ENCODE data around the gene ACKR3. TPM values are rescaled to one million over a fixed set of nuclear protein-coding genes. Genes with fewer than 3 reads are reported as not detected.

Gene ACKR3
- total RNA-seq, 1 donor from 2014 or later, result 21.4 TPM

DNA sequence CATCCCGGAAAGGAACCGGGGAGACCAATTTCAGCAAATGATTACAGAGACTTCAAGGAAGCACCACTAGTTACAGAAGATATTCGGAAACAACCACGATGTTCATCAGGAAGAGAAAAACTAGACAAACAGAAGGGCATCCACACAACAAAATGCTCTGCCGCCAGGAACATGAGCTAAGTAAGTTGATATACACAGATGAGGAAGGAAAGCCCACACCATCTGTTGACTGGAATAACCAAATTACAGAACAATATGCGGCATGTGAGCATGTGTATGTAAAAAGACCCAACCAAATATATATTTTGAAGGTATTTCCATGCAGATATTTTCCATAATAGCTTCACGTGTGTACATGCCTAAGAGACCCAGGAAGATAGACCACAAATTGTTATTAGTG lies 47.0 kb downstream of the ACKR3 start:
- peaks cover 13 to 15% (median 14%) of the 10 kb centered on the region in 3 donors for H3K4me1 ChIP-seq (ENCODE audit: control insufficient read depth in 3 of 3, insufficient read depth in 3 of 3, low read length in 3 of 3)
- peaks cover 0 to 8% (median 0%) of the 10 kb centered on the region in 3 donors for H3K27me3 ChIP-seq (ENCODE audit: control insufficient read depth in 3 of 3, insufficient read depth in 3 of 3, low read length in 3 of 3)
- no peaks in the 10 kb centered on the region for H3K9me3 ChIP-seq (ENCODE audit: control insufficient read depth in 3 of 3, low read length in 3 of 3)
- H3K36me3 ChIP-seq (ENCODE audit: control insufficient read depth in 3 of 3, insufficient read depth in 3 of 3, low read length in 3 of 3), result no peaks in the 10 kb centered on the region
- no peak overlapping the region for H3K9ac ChIP-seq (ENCODE audit: low read depth in 1 of 3, low read length in 3 of 3)
- no peak overlapping the region for H3K27ac ChIP-seq (ENCODE audit: low read depth, low read length)
- H3K4me3 ChIP-seq (ENCODE audit: low read length in 3 of 3), result no peak overlapping the region

DNA sequence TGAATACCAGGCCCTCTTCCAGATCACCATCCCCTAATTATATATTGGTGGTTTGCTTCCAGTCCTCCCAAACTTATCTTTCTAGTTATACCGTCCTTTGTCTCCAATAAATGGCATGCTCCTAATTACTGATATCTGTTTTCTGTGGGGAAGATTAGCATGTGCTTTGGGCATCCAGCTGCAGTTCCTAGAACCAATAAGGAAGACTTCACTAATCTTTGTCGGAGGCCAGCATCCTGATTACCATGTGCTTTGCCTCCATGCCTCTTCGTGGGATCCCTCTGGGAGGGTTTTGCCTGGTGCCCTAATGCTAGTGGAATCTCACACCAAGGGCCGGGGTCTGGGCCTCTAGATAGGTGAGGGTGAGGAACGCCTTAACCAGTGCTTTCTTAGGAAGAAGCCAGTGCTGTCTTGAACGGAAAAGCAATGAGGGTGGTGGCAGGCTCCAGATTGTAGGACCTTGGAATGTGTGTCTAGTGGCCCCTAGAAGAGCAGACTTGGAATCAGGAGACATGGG lies 47.7 kb downstream of the ACKR3 start:
- Histone ChIP-seq H3K36me3 (ENCODE audit: control insufficient read depth in 3 of 3, insufficient read depth in 3 of 3, low read length in 3 of 3) (no peaks in the 10 kb centered on the region), H3K27me3 (ENCODE audit: control insufficient read depth in 3 of 3, insufficient read depth in 3 of 3, low read length in 3 of 3) (peaks cover 0 to 8% (median 0%) of the 10 kb centered on the region in 3 donors), H3K9me3 (ENCODE audit: control insufficient read depth in 3 of 3, low read length in 3 of 3) (no peaks in the 10 kb centered on the region), H3K4me1 (ENCODE audit: control insufficient read depth in 3 of 3, insufficient read depth in 3 of 3, low read length in 3 of 3) (peaks cover 13 to 15% (median 14%) of the 10 kb centered on the region in 3 donors), H3K9ac (ENCODE audit: low read depth in 1 of 3, low read length in 3 of 3) (no peak overlapping the region), H3K27ac (ENCODE audit: low read depth, low read length) (no peak overlapping the region), H3K4me3 (ENCODE audit: low read length in 3 of 3) (no peak overlapping the region)

DNA sequence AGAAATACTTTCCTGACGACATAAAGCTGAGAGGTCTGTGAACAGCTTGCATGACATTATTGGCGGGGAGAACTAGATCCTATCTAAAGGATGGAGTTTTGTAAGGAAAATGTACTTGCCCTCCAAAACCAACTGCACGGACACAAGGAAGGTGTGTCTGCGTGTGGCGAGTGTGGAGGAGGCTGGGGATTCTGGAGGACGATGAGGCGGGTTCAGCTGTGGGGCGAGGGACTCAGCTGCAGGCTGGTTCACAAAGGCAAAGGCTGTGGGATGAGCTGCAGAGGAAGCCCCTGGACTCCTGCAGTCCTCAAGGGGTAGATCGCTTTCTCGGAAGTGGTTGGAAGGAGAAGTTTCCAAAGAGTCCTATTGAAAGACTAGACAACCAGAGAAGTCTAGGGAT lies 48.2 kb downstream of the ACKR3 start:
- H3K27me3 ChIP-seq (ENCODE audit: control insufficient read depth in 3 of 3, insufficient read depth in 3 of 3, low read length in 3 of 3), result peaks cover 0 to 8% (median 0%) of the 10 kb centered on the region in 3 donors
- peaks cover 13 to 15% (median 14%) of the 10 kb centered on the region in 3 donors for H3K4me1 ChIP-seq (ENCODE audit: control insufficient read depth in 3 of 3, insufficient read depth in 3 of 3, low read length in 3 of 3)
- H3K4me3 ChIP-seq (ENCODE audit: low read length in 3 of 3), result no peak overlapping the region
- H3K9me3 ChIP-seq (ENCODE audit: control insufficient read depth in 3 of 3, low read length in 3 of 3), result no peaks in the 10 kb centered on the region
- no peaks in the 10 kb centered on the region for H3K36me3 ChIP-seq (ENCODE audit: control insufficient read depth in 3 of 3, insufficient read depth in 3 of 3, low read length in 3 of 3)
- no peak overlapping the region for H3K27ac ChIP-seq (ENCODE audit: low read depth, low read length)
- no peak overlapping the region for H3K9ac ChIP-seq (ENCODE audit: low read depth in 1 of 3, low read length in 3 of 3)

DNA sequence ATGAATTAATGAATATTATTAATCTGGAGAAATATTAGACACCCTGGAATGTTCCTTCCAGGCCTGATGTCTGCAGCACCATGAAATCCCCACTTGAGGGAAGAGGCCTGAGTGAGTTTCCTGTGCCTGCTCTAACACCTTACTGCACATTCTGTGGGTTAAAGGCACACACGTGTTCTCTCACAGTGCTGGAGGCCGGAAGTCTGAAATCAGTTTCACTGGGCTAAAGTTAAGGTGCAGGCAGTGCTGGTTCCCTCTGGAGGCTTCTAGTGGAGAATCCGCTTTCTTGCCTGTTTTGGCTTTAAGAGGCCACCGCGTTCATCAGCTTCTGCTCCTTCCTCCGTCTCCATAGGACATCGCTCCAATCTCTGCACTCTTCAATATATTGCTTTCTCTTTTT lies 48.7 kb downstream of the ACKR3 start:
- no peak overlapping the region for H3K4me3 ChIP-seq (ENCODE audit: low read length in 3 of 3)
- H3K27ac ChIP-seq (ENCODE audit: low read depth, low read length), result no peak overlapping the region
- H3K9me3 ChIP-seq (ENCODE audit: control insufficient read depth in 3 of 3, low read length in 3 of 3), result no peaks in the 10 kb centered on the region
- no peaks in the 10 kb centered on the region for H3K36me3 ChIP-seq (ENCODE audit: control insufficient read depth in 3 of 3, insufficient read depth in 3 of 3, low read length in 3 of 3)
- peaks cover 7 to 9% (median 9%) of the 10 kb centered on the region in 3 donors for H3K4me1 ChIP-seq (ENCODE audit: control insufficient read depth in 3 of 3, insufficient read depth in 3 of 3, low read length in 3 of 3)
- H3K9ac ChIP-seq (ENCODE audit: low read depth in 1 of 3, low read length in 3 of 3), result no peak overlapping the region
- H3K27me3 ChIP-seq (ENCODE audit: control insufficient read depth in 3 of 3, insufficient read depth in 3 of 3, low read length in 3 of 3), result peaks cover 0 to 8% (median 0%) of the 10 kb centered on the region in 3 donors

DNA sequence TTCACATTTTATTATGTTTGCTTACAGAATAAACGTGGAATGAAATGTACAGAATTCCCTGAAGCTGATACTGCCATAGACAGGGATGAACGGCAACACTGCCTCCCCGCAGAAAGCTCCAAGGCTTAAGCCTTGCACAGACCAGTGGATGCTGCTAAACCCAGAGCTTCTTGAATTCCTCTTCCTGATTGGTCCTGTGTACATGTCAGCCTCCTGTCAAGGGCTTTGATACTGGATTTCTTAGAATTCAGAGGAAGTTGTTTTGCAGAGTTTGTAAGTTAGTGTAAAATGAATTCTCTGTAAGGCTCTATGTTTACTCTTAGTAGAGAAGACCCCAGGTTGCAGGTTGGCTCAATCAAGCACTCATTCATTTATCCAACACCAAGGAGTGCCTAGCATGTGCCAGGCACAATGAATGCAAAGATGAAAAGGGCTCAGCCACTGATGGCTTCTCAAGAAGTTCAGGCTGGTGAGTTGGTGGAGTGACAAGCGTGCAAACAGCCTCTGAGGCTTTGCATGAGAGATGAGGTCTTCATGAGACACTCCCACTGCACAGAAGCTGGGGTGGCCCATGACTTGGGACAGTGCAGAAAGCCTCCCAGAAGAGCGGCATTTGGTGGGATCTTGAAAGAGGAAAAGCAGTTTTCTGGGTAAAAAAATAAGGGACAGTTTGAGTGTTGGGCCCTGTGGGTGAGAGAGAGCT lies 50.4 kb downstream of the ACKR3 start:
- H3K4me1 ChIP-seq (ENCODE audit: control insufficient read depth in 3 of 3, insufficient read depth in 3 of 3, low read length in 3 of 3), result no peaks in the 10 kb centered on the region
- H3K4me3 ChIP-seq (ENCODE audit: low read length in 3 of 3), result no peak overlapping the region
- H3K9ac ChIP-seq (ENCODE audit: low read depth in 1 of 3, low read length in 3 of 3), result no peak overlapping the region
- H3K36me3 ChIP-seq (ENCODE audit: control insufficient read depth in 3 of 3, insufficient read depth in 3 of 3, low read length in 3 of 3), result no peaks in the 10 kb centered on the region
- peaks cover 0 to 8% (median 0%) of the 10 kb centered on the region in 3 donors for H3K27me3 ChIP-seq (ENCODE audit: control insufficient read depth in 3 of 3, insufficient read depth in 3 of 3, low read length in 3 of 3)
- H3K27ac ChIP-seq (ENCODE audit: low read depth, low read length), result no peak overlapping the region
- no peaks in the 10 kb centered on the region for H3K9me3 ChIP-seq (ENCODE audit: control insufficient read depth in 3 of 3, low read length in 3 of 3)

DNA sequence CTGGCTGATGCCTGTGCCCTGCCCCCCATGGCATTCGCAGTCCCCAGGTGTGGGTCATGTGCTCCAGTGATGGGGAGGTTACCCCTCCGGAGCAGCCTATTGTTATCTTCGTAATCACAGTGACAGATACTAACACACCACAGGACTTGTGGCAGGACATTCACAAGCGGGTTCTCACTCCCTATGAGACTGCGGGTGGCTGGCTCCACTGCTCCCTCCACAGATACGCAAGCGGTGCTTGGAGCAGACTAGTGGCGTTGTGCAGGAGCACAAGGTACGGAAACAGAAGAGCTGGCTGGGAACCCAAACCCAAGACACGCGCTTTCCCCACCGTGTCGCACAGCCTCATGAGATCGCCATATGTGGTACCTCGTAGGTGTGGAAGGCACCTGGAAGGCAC lies 52.2 kb downstream of the ACKR3 start:
- H3K9ac ChIP-seq (ENCODE audit: low read depth in 1 of 3, low read length in 3 of 3), result no peak overlapping the region
- H3K9me3 ChIP-seq (ENCODE audit: control insufficient read depth in 3 of 3, low read length in 3 of 3), result no peaks in the 10 kb centered on the region
- peaks cover 0 to 7% (median 0%) of the 10 kb centered on the region in 3 donors for H3K27me3 ChIP-seq (ENCODE audit: control insufficient read depth in 3 of 3, insufficient read depth in 3 of 3, low read length in 3 of 3)
- H3K27ac ChIP-seq (ENCODE audit: low read depth, low read length), result no peak overlapping the region
- H3K4me1 ChIP-seq (ENCODE audit: control insufficient read depth in 3 of 3, insufficient read depth in 3 of 3, low read length in 3 of 3), result no peaks in the 10 kb centered on the region
- no peaks in the 10 kb centered on the region for H3K36me3 ChIP-seq (ENCODE audit: control insufficient read depth in 3 of 3, insufficient read depth in 3 of 3, low read length in 3 of 3)
- no peak overlapping the region for H3K4me3 ChIP-seq (ENCODE audit: low read length in 3 of 3)

DNA sequence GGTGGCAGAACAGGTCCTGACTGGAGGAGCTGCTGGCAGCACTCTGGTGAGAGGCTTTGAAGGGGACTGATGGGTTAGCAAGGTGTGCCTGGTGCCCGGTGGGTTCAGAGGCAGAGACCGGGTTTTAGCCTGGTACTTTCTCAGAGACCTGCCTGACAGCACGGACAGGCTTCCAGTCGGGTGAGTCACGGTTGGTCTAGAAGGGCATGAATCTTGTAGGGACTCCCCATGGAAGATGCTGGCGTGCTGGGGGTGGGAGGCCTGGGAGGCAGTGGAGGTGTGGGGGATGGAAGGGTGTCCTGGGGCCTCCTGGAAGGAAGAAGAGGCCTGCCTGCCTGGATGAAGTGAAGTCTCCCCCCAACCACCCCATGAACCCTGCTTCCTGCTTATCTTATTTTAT lies 52.6 kb downstream of the ACKR3 start:
- Histone ChIP-seq H3K36me3 (ENCODE audit: control insufficient read depth in 3 of 3, insufficient read depth in 3 of 3, low read length in 3 of 3) (no peaks in the 10 kb centered on the region), H3K27ac (ENCODE audit: low read depth, low read length) (no peak overlapping the region), H3K4me3 (ENCODE audit: low read length in 3 of 3) (no peak overlapping the region), H3K27me3 (ENCODE audit: control insufficient read depth in 3 of 3, insufficient read depth in 3 of 3, low read length in 3 of 3) (peaks cover 0 to 7% (median 0%) of the 10 kb centered on the region in 3 donors), H3K9ac (ENCODE audit: low read depth in 1 of 3, low read length in 3 of 3) (no peak overlapping the region), H3K9me3 (ENCODE audit: control insufficient read depth in 3 of 3, low read length in 3 of 3) (no peaks in the 10 kb centered on the region), H3K4me1 (ENCODE audit: control insufficient read depth in 3 of 3, insufficient read depth in 3 of 3, low read length in 3 of 3) (no peaks in the 10 kb centered on the region)

DNA sequence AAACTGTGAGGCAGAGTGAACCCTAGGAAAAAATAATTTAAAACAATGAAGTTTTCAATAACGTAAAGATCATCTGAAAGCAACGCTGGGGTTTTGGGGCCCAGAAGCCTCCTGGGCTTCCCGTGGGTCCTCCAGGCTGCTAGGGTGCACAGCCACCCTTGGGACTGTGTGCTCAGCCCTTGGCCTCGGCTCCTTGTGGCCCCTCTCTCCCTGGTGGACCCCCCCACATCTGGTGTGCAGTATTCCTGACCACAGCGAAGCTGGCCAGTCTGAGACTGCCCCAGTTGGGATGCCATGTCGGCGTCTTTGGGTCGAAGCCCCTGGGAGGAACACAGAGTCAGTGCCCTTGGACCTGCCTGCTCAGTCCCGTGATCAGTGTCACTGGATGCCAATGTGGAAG lies 53.0 kb downstream of the ACKR3 start:
- no peak overlapping the region for H3K4me3 ChIP-seq (ENCODE audit: low read length in 3 of 3)
- no peaks in the 10 kb centered on the region for H3K36me3 ChIP-seq (ENCODE audit: control insufficient read depth in 3 of 3, insufficient read depth in 3 of 3, low read length in 3 of 3)
- no peak overlapping the region for H3K9ac ChIP-seq (ENCODE audit: low read depth in 1 of 3, low read length in 3 of 3)
- H3K27me3 ChIP-seq (ENCODE audit: control insufficient read depth in 3 of 3, insufficient read depth in 3 of 3, low read length in 3 of 3), result peaks cover 0 to 10% (median 0%) of the 10 kb centered on the region in 3 donors
- H3K4me1 ChIP-seq (ENCODE audit: control insufficient read depth in 3 of 3, insufficient read depth in 3 of 3, low read length in 3 of 3), result no peaks in the 10 kb centered on the region
- H3K9me3 ChIP-seq (ENCODE audit: control insufficient read depth in 3 of 3, low read length in 3 of 3), result no peaks in the 10 kb centered on the region
- H3K27ac ChIP-seq (ENCODE audit: low read depth, low read length), result no peak overlapping the region

DNA sequence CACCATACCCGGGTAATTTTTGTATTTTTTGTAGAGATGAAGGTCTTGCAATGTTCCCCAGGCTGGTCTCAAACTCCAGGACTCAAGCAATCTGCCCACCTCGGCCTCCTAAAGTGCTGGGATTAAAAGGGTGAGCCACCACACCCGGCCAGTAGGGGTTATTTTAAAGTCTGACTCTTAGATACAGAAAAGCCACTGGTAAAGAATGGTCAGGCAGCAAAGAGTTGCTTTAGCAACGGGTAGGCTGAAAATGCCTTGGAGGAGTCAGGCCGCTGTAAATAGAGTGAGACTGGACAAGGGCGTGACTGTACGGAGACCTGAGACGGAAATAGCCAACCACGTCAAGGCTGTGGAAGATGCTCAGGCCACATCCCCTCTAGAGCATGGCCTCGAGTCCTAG lies 54.2 kb downstream of the ACKR3 start:
- H3K27ac ChIP-seq (ENCODE audit: low read depth, low read length), result no peak overlapping the region
- no peaks in the 10 kb centered on the region for H3K9me3 ChIP-seq (ENCODE audit: control insufficient read depth in 3 of 3, low read length in 3 of 3)
- H3K4me1 ChIP-seq (ENCODE audit: control insufficient read depth in 3 of 3, insufficient read depth in 3 of 3, low read length in 3 of 3), result no peaks in the 10 kb centered on the region
- no peak overlapping the region for H3K4me3 ChIP-seq (ENCODE audit: low read length in 3 of 3)
- peaks cover 0 to 11% (median 0%) of the 10 kb centered on the region in 3 donors for H3K27me3 ChIP-seq (ENCODE audit: control insufficient read depth in 3 of 3, insufficient read depth in 3 of 3, low read length in 3 of 3)
- H3K36me3 ChIP-seq (ENCODE audit: control insufficient read depth in 3 of 3, insufficient read depth in 3 of 3, low read length in 3 of 3), result no peaks in the 10 kb centered on the region
- H3K9ac ChIP-seq (ENCODE audit: low read depth in 1 of 3, low read length in 3 of 3), result no peak overlapping the region

DNA sequence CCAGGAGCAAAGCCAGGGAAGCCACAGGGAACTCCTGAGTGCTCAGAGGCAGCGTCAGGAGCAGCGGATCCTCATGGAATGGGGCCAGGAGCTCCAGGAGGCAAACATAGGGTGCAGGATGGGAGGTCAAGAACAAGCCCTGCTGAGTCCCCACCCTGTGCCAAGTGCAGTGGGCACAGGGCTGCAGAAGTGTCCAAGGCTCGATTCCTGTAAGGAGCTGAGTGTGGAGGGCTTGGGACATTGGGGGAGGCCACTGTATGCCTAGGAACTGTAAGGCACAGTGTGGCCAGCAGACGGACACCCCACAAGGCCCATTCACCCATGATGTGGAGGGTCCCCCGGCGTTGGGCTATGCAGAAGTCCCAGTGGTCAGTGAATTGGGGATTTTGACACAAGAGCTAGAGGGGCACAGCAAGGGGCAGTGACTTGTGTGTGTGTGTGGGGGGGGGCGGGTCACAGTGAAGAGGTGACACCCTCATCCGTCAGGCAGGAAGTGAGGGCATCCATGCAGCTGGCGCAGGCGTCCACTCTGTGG lies 55.6 kb downstream of the ACKR3 start:
- no peaks in the 10 kb centered on the region for H3K4me1 ChIP-seq (ENCODE audit: control insufficient read depth in 3 of 3, insufficient read depth in 3 of 3, low read length in 3 of 3)
- no peak overlapping the region for H3K4me3 ChIP-seq (ENCODE audit: low read length in 3 of 3)
- no peaks in the 10 kb centered on the region for H3K36me3 ChIP-seq (ENCODE audit: control insufficient read depth in 3 of 3, insufficient read depth in 3 of 3, low read length in 3 of 3)
- H3K27me3 ChIP-seq (ENCODE audit: control insufficient read depth in 3 of 3, insufficient read depth in 3 of 3, low read length in 3 of 3), result peaks cover 0 to 10% (median 0%) of the 10 kb centered on the region in 3 donors
- H3K27ac ChIP-seq (ENCODE audit: low read depth, low read length), result no peak overlapping the region
- no peaks in the 10 kb centered on the region for H3K9me3 ChIP-seq (ENCODE audit: control insufficient read depth in 3 of 3, low read length in 3 of 3)
- H3K9ac ChIP-seq (ENCODE audit: low read depth in 1 of 3, low read length in 3 of 3), result no peak overlapping the region

Data from skeletal muscle tissue (tissue), 4 donors.